Psoas muscle (tissue), 8 donors: Measurements from ENCODE around the gene BRD4. TPM values are rescaled to one million over a fixed set of nuclear protein-coding genes. Genes with fewer than 3 reads are reported as not detected.

Source experiments
- ATAC-seq, 4 donors: fragments of 200-7000 bp; cut with Tn5 transposase; one replicate each; pipeline ENCODE4 v1.9.1; 2020; ENCODE audit warnings: moderate library complexity in 3 of 4, mild to moderate bottlenecking in 2 of 4
- DNase-seq, 2 donors: peaks; one replicate each; pipeline ENCODE4 v3.0.0-alpha.2; 2020
- H3K27ac ChIP-seq: fragments of 200-600 bp; one replicate; pipeline ENCODE4 v1.8.0; 2022
- H3K27me3 ChIP-seq, 3 donors: fragments of 200-600 bp in 1 of 3; one replicate each; pipeline versions ENCODE4 v1.6.1 to v1.8.0; 2013 to 2022; ENCODE audit warnings: low read length in 2 of 3, mild to moderate bottlenecking in 2 of 3, moderate library complexity in 1 of 3; ENCODE audit not compliant: insufficient read depth in 3 of 3
- H3K36me3 ChIP-seq, 2 donors: fragments of 200-600 bp in 1 of 2; one replicate each; pipeline versions ENCODE4 v1.6.1 to v1.8.0; 2013 to 2022; ENCODE audit warnings: low read depth in 1 of 2, mild to moderate bottlenecking in 1 of 2, moderate library complexity in 1 of 2; ENCODE audit not compliant: insufficient read depth in 1 of 2
- H3K4me1 ChIP-seq: fragments of 200-600 bp; one replicate; pipeline ENCODE4 v1.8.0; 2022
- H3K4me3 ChIP-seq: fragments of 200-600 bp; one replicate; pipeline ENCODE4 v1.8.0; 2022; ENCODE audit warnings: mild to moderate bottlenecking
- H3K9me3 ChIP-seq: fragments of 200-600 bp; one replicate; pipeline ENCODE4 v1.8.0; 2022
- CTCF ChIP-seq: fragments of 200-600 bp; IDR thresholded peaks from one replicate; pipeline ENCODE4 v1.8.0; 2022; ENCODE audit warnings: antibody characterized with exemption
- WGBS, 3 donors: extraction: QIAGEN DNeasy Blood & Tissue Kit; methylation state at CpG; one replicate each; pipeline versions ENCODE4 v1.1.6 to v1.1.7; 2013; 5-methylcytosine and 5-hydroxymethylcytosine counted together
- intact Hi-C, 2 donors: fragments of 100-400 bp; cut with DNase I; formaldehyde crosslinking; loops; one replicate each; pipeline versions ENCODE4 v1.11.0 to v1.14.2; 2022
- polyA plus RNA-seq, 3 donors: library from polyadenylated mRNA; stranded (reverse); fragments of 200-250 nt; gene quantifications; one replicate each; pipeline ENCODE4 v1.2.3, GENCODE V29; 2013
- total RNA-seq, 4 donors: library from RNA; stranded (reverse); fragmentation: NEBNext Ultra II Directional in 2 of 4; extraction: Animal tissue kit (Norgen Biotek cat#: 25700) in 2 of 4; gene quantifications; one replicate each; pipeline versions ENCODE4 v1.2.1 to v1.2.4, GENCODE V29; 2021 to 2023
- donor health status: healthy with polysubstance abuse.
- donor health status: DM: no; HTN: no; CAD: no; lungs with moderate emphysema.
- donor health status: Bipolar disorder and iron deficiency.
- donor health status: healthy.
- donor health status: DM: yes; HTN: yes; CAD: no.
- donor health status: DM: no; HTN: no; CAD: no.
- donor health status: DM: no; HTN: no; CAD: no.
- donor health status: DM: yes; HTN: yes; CAD: no.

BRD4 gene
- total and polyA plus RNA-seq, 7 donors: 42.6 to 120 (median 98.6) TPM

GRCh38 chr19:15324791-15325519 is 7.4 kb downstream of the BRD4 start:
- no peak for TF ChIP-seq CTCF
- 15 to 26% (median 18%) methylated on average over 6 of the region's 6 CpGs for WGBS, 3 donors
- Histone ChIP-seq H3K36me3 (no peaks in the 10 kb centered on the region), H3K27ac (peak overlapping the region; percentile 48), H3K4me1 (peaks cover 93% of the 10 kb centered on the region), H3K9me3 (no peaks in the 10 kb centered on the region), H3K4me3 (no peak overlapping the region), H3K27me3 (no peaks in the 10 kb centered on the region)
- intact Hi-C loops: loop anchor here in 1 of 2 donors (10.0 kb wide), 1 partner anchor 60 kb away; no protein-coding TSS in a partner anchor
- ATAC-seq (peak in 2 of 4 donors; percentile 15 to 29), DNase-seq (no peak)

- peak; percentile 46 to 82 (median 71) for ATAC-seq
Observed at GRCh38 chr19:15323496-15324235, 8.7 kb downstream of the BRD4 start.

GRCh38 chr19:15321739-15322138 is 10.6 kb downstream of the BRD4 start:
- no peak for DNase-seq
- TF ChIP-seq CTCF: no peak
- no peaks in the 10 kb centered on the region for H3K27me3 ChIP-seq
- WGBS, 3 donors: 41 to 76% (median 73%) methylated on average over 2 of the region's 2 CpGs
- no peak overlapping the region for H3K4me3 ChIP-seq
- H3K9me3 ChIP-seq: no peaks in the 10 kb centered on the region
- no peak for ATAC-seq
- H3K4me1 ChIP-seq: peaks cover 92% of the 10 kb centered on the region
- H3K27ac ChIP-seq: peak overlapping the region; percentile 81
- no peaks in the 10 kb centered on the region for H3K36me3 ChIP-seq
- intact Hi-C loops: loop anchor here in 1 of 2 donors (10.0 kb wide), 1 partner anchor 57 kb away; no protein-coding TSS in a partner anchor

More at GRCh38 chr19:15323496-15324235, 8.7 kb downstream of the BRD4 start:
- H3K4me3 ChIP-seq: no peak overlapping the region
- WGBS, 3 donors: 9 to 27% (median 20%) methylated on average over 5 of the region's 5 CpGs
- H3K27me3 ChIP-seq: no peaks in the 10 kb centered on the region
- no peaks in the 10 kb centered on the region for H3K36me3 ChIP-seq
- TF ChIP-seq CTCF: no peak
- intact Hi-C loops: loop anchor here in 1 of 2 donors (10.0 kb wide), 1 partner anchor 59 kb away; no protein-coding TSS in a partner anchor
- no peaks in the 10 kb centered on the region for H3K9me3 ChIP-seq
- DNase-seq: peak; percentile 36 to 76
- peak overlapping the region; percentile 48 for H3K27ac ChIP-seq
- peaks cover 93% of the 10 kb centered on the region for H3K4me1 ChIP-seq

- Histone ChIP-seq H3K36me3 (no peaks in the 10 kb centered on the region), H3K27ac (peak overlapping the region; percentile 81), H3K9me3 (no peaks in the 10 kb centered on the region), H3K4me3 (peak overlapping the region; percentile 7), H3K27me3 (no peaks in the 10 kb centered on the region), H3K4me1 (peaks cover 92% of the 10 kb centered on the region)
- intact Hi-C loops: loop anchor here in 1 of 2 donors (10.0 kb wide), 1 partner anchor 55 kb away; no protein-coding TSS in a partner anchor
- no peak for TF ChIP-seq CTCF
- ATAC-seq: no peak
- WGBS, 3 donors: 14 to 21% (median 18%) methylated on average over 4 of the region's 4 CpGs
- no peak for DNase-seq
Observed at GRCh38 chr19:15320116-15320515, 12.2 kb downstream of the BRD4 start.
